Neural crest cell (in vitro differentiated cells): ENCODE measurements around the gene APOC3. TPM values are rescaled to one million over a fixed set of nuclear protein-coding genes. Genes with fewer than 3 reads are reported as not detected.

Experiments used
- DNase-seq: peaks from one replicate; pipeline ENCODE4 v3.0.0; 2021; ENCODE audit warnings: low read depth, mixed read lengths, low spot score
- H3K27ac Mint-ChIP-seq: one replicate; pipeline ENCODE4 v1.8.0; 2021; ENCODE audit warnings: mild to moderate bottlenecking, mixed read lengths; ENCODE audit not compliant: unreplicated experiment
- H3K27me3 Mint-ChIP-seq: 2 replicates; pipeline ENCODE4 v1.8.0; 2021; ENCODE audit warnings: low read depth, mild to moderate bottlenecking, mixed read lengths
- H3K36me3 Mint-ChIP-seq: 2 replicates; pipeline ENCODE4 v1.8.0; 2021; ENCODE audit warnings: low read depth, mild to moderate bottlenecking, mixed read lengths
- H3K4me1 Mint-ChIP-seq: 2 replicates; pipeline ENCODE4 v1.8.0; 2021; ENCODE audit warnings: mixed read lengths
- H3K4me3 Mint-ChIP-seq: one replicate; pipeline ENCODE4 v1.8.0; 2021; ENCODE audit warnings: mild to moderate bottlenecking, mixed read lengths
- H3K9me3 Mint-ChIP-seq: 2 replicates; pipeline ENCODE4 v1.8.0; 2021; ENCODE audit warnings: mixed read lengths
- total RNA-seq: library from RNA; stranded (reverse); gene quantifications from 2 replicates; pipeline ENCODE4 v1.2.1, GENCODE V29; 2021
- TF ChIP-seq, protein P1 (sequence below): fragments of 200-600 bp; sonication (generic); conservative IDR thresholded peaks from 2 replicates; pipeline ENCODE4 v1.5.0; 2021; ENCODE audit warnings: antibody characterized with exemption, mild to moderate bottlenecking

The APOC3 gene
- total RNA-seq, 1 donor from 2014 or later = not detected

DNA sequence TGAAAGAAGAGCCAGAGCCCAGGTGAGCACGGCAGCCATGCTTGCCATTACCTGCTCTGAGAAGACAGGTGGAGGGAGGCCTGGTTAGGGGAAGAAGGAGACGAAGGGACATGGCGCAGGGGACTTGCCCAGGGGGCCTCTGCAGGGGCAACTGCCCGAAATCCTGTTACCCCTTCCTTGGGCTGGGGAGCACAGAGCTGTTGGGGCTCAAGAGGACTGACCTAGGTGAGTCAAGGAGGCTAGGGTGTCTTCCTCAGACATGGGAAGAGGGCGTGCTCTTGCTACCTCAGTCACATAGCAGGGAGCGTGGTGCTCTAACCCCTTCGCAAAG, 37.9 kb upstream of the APOC3 start, which contains the start of gene APOA5:
APOA5 (minus strand) TSS at position 67 of the 331 bp plus-strand sequence; CDS start at position 48, 19 bp downstream.
- Mint-ChIP-seq H3K27ac (no peak within 1 kb of the TSS), H3K9me3 (no peaks in the 10 kb centered on the region), H3K4me3 (peak within 1 kb of the TSS; percentile 86), H3K36me3 (no peaks in the 10 kb centered on the region), H3K27me3 (peaks cover 7% of the 10 kb centered on the region), H3K4me1 (peaks cover 28% of the 10 kb centered on the region)
- DNase-seq = no peak
- TF ChIP-seq, protein P1, sequence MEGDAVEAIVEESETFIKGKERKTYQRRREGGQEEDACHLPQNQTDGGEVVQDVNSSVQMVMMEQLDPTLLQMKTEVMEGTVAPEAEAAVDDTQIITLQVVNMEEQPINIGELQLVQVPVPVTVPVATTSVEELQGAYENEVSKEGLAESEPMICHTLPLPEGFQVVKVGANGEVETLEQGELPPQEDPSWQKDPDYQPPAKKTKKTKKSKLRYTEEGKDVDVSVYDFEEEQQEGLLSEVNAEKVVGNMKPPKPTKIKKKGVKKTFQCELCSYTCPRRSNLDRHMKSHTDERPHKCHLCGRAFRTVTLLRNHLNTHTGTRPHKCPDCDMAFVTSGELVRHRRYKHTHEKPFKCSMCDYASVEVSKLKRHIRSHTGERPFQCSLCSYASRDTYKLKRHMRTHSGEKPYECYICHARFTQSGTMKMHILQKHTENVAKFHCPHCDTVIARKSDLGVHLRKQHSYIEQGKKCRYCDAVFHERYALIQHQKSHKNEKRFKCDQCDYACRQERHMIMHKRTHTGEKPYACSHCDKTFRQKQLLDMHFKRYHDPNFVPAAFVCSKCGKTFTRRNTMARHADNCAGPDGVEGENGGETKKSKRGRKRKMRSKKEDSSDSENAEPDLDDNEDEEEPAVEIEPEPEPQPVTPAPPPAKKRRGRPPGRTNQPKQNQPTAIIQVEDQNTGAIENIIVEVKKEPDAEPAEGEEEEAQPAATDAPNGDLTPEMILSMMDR = no peak

DNA sequence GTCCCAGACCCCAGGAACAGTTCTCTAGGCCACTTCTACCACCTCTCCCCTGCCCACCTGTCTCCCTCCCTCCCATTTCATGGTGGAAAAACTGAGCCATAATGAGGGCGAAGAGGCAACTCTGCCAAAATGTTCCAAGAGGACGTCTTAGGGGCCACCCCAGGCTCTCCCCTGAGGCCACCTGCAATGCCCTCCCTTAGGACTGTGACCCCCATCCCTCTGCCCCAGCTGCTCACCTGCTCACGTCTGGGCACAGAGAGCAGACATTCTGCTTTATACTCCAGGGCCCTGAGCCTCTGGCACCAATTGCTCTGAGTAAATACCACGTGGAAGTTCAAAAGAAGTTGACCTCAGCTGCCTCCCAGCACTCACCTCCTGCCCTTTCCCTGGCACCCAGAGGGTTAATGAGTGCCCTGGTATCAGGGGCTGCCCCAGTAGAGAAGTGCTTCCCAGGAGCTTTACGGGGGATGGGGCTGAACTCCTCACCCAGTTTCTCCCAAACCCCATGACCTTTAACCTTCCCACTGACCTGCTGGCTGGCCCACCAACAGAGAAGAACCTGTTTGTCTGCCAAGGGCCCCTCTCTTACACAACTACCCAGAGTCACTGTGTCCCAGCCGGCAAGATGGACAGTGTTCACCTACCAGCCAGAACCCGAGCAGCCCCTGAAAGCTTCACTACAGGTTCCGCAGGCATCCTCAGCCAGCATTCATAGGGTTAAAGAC, 37.4 kb upstream of the APOC3 start:
- TF ChIP-seq, protein P1 = no peak
- H3K36me3 Mint-ChIP-seq = no peaks in the 10 kb centered on the region
- H3K27ac Mint-ChIP-seq = no peak overlapping the region
- peaks cover 7% of the 10 kb centered on the region for H3K27me3 Mint-ChIP-seq
- DNase-seq = no peak
- no peaks in the 10 kb centered on the region for H3K9me3 Mint-ChIP-seq
- peaks cover 23% of the 10 kb centered on the region for H3K4me1 Mint-ChIP-seq
- H3K4me3 Mint-ChIP-seq = peak overlapping the region; percentile 36

DNA sequence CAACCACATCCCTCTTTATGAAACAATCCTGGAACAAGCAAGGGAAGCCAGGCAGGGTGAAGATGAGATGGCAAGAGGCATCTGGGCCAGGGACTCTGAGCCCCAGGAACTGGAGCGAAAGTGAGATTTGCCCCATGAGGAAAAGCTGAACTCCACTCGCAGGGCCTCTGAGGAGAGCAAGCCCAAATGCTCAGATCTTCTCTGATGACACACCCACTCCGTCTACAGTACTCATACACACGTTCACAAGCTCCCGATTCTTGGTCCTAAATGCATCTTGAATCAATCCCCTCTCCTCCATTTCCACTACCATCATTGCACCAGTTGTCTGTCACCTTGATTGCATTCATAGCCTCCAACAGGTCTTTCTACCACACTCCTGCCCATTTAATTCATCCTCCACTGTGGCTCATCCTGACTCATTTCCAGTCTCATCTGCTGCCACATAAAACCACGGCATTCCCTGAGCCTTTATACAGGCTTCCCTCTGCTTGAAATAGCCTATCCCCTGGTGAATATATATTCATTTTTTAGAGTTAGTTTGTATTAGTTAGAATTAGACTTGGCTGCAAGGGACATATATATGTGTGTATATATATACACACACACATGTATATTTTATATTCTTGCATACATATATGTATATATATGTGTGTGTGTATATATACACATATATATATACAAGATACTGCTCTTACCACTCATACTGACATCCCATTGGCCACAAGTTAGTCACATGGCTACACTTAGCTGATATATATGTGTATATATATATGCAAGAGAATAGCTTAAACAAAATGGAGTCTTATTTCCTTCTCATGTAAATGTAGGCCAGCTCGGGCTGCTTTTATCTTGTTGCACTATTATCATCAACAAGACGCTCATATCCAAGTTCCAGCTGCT, 36.6 kb upstream of the APOC3 start:
- no peaks in the 10 kb centered on the region for H3K9me3 Mint-ChIP-seq
- H3K27me3 Mint-ChIP-seq = peaks cover 7% of the 10 kb centered on the region
- H3K4me3 Mint-ChIP-seq = no peak overlapping the region
- TF ChIP-seq, protein P1 = no peak
- no peak for DNase-seq
- H3K4me1 Mint-ChIP-seq = peaks cover 19% of the 10 kb centered on the region
- no peaks in the 10 kb centered on the region for H3K36me3 Mint-ChIP-seq
- H3K27ac Mint-ChIP-seq = no peak overlapping the region

DNA sequence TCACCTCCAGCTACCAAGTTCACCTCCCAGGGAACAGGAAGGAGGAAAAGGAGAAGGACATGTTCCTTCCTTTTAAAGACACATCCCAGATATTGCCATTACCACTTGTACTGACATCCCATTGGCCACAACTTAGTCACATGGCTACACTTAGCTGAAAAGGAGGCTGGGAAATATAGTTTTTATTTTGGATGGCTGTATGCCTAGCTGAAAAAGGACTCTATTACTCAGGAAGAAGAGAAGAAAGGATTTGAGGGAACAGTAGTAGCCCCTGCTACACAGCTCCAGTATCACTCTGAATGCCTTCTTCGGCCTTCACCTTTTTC, 36.0 kb upstream of the APOC3 start:
- Mint-ChIP-seq H3K36me3 (no peaks in the 10 kb centered on the region), H3K27me3 (peaks cover 7% of the 10 kb centered on the region), H3K4me1 (peaks cover 13% of the 10 kb centered on the region), H3K9me3 (no peaks in the 10 kb centered on the region), H3K4me3 (no peak overlapping the region), H3K27ac (no peak overlapping the region)
- TF ChIP-seq, protein P1 = no peak
- DNase-seq = no peak

DNA sequence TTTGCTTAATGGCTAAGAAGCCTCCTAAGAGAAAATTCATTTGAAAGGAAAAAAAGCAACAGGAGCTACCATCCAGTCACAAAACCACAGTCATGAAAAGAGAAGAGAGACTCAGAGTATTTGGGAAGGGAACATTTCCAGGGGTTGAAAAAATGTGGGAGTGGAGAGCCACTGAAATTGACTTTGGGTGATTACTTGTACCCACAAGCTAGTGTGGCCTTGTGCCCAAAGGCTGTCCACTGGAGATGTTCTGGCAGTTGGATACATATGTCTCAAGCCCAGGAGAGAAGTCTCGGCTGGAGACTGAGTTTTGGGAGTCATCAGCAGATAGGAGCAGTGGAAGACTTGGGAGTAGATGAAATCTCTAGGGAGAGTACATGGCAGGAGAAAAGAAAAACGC, 34.9 kb upstream of the APOC3 start:
- DNase-seq = no peak
- TF ChIP-seq, protein P1 = no peak
- Mint-ChIP-seq H3K36me3 (no peaks in the 10 kb centered on the region), H3K4me3 (no peak overlapping the region), H3K27ac (no peak overlapping the region), H3K9me3 (no peaks in the 10 kb centered on the region), H3K27me3 (peaks cover 5% of the 10 kb centered on the region), H3K4me1 (peaks cover 9% of the 10 kb centered on the region)
